ENCODE results near the gene KIRREL3.
A peak's percentile ranks its signal among the peaks of the same experiment; 100 is the strongest.

Gene KIRREL3

DNA sequence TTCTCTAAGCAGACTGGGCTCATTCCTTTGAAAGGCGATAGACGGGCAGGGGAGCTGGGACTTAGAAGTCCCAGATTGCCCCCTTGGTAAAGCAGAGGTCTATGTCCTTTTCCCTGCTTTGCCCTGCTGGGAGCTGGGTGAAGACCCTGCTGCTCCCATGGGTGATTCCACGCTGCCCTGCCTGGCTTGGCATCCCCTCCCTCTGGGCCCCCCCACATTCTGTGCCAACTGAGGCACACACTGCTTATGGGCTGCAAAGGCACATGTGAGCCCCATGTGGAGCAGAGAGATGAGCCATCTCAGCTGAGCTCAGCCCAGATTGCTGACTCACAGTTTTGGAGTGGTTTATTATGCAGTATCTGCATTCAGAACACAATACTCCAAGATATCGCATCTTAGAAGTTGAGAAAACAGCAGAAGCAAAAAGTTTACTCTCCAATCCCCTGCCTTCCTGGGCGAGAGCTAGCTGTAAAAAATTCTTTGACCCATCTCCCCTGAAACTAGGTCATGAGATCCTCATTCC is 517.9 kb downstream of the KIRREL3 start:
- TF ChIP-seq, protein P1, sequence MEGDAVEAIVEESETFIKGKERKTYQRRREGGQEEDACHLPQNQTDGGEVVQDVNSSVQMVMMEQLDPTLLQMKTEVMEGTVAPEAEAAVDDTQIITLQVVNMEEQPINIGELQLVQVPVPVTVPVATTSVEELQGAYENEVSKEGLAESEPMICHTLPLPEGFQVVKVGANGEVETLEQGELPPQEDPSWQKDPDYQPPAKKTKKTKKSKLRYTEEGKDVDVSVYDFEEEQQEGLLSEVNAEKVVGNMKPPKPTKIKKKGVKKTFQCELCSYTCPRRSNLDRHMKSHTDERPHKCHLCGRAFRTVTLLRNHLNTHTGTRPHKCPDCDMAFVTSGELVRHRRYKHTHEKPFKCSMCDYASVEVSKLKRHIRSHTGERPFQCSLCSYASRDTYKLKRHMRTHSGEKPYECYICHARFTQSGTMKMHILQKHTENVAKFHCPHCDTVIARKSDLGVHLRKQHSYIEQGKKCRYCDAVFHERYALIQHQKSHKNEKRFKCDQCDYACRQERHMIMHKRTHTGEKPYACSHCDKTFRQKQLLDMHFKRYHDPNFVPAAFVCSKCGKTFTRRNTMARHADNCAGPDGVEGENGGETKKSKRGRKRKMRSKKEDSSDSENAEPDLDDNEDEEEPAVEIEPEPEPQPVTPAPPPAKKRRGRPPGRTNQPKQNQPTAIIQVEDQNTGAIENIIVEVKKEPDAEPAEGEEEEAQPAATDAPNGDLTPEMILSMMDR (IDR thresholded peaks at IDR 0.05; ENCODE audit: borderline replicate concordance, insufficient read depth, low read depth, low read length) = no peak
- H3K4me3 ChIP-seq (ENCODE audit: low read depth, low read length) = no peak overlapping the region

- H3K4me3 ChIP-seq (ENCODE audit: low read depth, low read length) = no peak overlapping the region
- TF ChIP-seq, protein P1 (IDR thresholded peaks at IDR 0.05; ENCODE audit: borderline replicate concordance, insufficient read depth, low read depth, low read length) = no peak
These were observed 519.3 kb downstream of the KIRREL3 start for GRCh38 chr11:126481303-126481680.

- H3K4me3 ChIP-seq (ENCODE audit: low read depth, low read length) = no peak overlapping the region
- TF ChIP-seq, protein P1 (IDR thresholded peaks at IDR 0.05; ENCODE audit: borderline replicate concordance, insufficient read depth, low read depth, low read length) = peak; percentile 80
These were observed 519.9 kb downstream of the KIRREL3 start for GRCh38 chr11:126480410-126481302.

GRCh38 chr11:126480015-126480409 is 520.6 kb downstream of the KIRREL3 start:
- TF ChIP-seq, protein P1 (IDR thresholded peaks at IDR 0.05; ENCODE audit: borderline replicate concordance, insufficient read depth, low read depth, low read length) = no peak
- H3K4me3 ChIP-seq (ENCODE audit: low read depth, low read length) = no peak overlapping the region

DNA sequence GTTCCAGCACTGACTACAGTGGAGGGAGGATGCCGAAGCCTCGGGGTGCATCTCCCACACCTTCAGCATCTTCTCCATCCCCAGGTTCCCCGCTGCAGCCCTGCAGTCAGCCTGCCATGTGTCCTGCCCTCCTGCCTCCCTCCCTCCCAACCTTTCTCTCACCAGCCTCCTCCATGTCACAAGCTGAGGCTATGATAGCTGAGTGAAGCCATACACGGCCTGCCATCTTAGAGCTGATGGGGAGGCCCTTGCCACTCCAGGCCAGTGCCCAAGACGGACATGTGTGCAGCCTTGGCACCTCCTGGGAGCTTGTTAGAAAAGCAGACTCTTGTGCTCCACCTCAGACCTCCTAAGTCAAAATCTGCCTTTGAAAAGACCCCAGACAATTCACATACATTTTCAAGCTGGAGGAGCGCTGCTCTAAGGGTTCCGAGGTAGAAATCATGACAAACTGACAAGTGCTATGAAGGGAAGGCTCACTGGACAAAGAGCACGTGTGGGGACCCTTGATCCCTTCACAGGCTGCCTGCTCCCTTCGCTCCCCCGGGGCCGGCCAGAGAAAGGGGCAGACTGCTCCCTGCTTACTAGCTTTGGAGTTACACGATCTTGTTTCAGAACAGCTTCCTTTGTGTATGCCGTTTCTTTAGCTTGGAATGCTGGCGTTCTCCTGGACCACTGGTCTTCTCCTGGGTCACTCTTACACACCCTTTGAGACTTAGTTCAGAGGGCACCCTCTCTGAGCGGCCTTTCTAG is 521.2 kb downstream of the KIRREL3 start:
- no peak overlapping the region for H3K4me3 ChIP-seq (ENCODE audit: low read depth, low read length)
- TF ChIP-seq, protein P1 (IDR thresholded peaks at IDR 0.05; ENCODE audit: borderline replicate concordance, insufficient read depth, low read depth, low read length) = no peak

- TF ChIP-seq, protein P1 (IDR thresholded peaks at IDR 0.05; ENCODE audit: borderline replicate concordance, insufficient read depth, low read depth, low read length) = no peak
- no peak overlapping the region for H3K4me3 ChIP-seq (ENCODE audit: low read depth, low read length)
These were observed 522.1 kb downstream of the KIRREL3 start for GRCh38 chr11:126478466-126478865.

Data from GM12875 (cell line).